ENCODE measurements around the gene TEDC1.
"Not testable (repeated sequence)": the region's sequence is repeated elsewhere in the genome, so short reads cannot be mapped to it uniquely, and the experiment has no call there.

The TEDC1 gene

GRCh38 chr14:105537580-105538474, 46.8 kb downstream of the TEDC1 start:
- peak in 1 of 2 donors; percentile 67 for DNase-seq (ENCODE audit: low read depth in 2 of 2)

DNA sequence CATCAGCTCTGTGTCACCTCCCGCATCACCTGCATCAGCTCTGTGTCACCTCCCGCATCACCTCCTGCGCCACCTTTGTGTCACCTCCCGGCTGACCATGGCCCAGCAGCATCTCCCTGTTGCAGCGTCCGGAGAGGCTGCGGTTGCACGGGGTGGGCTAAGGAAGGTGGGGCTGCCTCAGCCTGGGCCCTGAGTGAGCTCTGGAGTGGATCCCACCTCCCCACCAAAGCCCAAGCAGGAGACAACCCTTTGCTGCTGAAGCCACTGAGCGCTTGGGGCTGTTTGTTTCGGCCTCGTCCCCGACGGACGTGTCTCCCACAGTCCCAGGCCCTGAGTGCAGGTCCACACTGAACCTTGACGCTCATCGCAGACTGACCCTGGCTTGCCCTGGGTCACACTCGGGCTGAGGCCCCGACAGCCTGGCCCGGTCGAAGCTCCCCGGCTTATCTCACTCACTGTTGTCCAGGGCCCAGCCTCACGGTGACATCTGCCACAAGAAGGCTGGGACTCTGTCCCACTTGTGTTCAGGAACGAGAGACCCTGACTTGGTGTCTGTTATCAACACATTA, 47.5 kb downstream of the TEDC1 start:
- DNase-seq (ENCODE audit: low read depth in 2 of 2) = no peak

GRCh38 chr14:105540811-105541210, 49.8 kb downstream of the TEDC1 start:
- no peak for DNase-seq (ENCODE audit: low read depth in 2 of 2)

DNA sequence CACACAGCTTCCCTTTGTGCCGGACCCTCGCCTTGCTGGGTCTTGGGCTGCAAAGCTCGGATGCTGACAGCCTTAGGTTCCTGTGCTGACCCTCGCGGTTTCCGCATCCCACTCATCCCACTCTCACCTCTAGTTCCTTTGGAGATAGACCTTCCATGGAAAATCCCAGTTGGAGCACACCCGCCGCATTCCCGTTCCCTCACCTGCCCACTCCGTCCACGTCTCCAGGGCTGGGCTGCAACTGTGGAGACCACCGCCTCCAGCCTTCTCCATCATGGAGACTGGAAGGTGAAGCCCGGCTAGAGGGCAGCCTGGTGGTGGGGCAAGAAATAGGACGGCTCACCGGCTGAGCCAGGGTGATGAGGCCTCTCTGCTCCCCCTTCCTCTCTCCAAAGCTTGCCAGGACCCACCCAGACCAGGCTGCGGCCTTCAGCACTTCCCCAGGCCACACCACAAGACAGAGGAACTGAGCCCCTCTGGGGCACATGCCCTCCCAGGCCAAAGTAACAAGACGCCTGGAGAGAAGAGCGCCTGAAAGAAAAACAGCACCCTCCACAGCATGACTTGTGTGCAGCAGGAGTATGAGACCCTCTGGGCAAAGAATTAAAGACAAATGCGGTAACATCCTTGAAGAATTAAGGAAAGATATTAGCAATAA, 50.3 kb downstream of the TEDC1 start:
- DNase-seq (ENCODE audit: low read depth in 2 of 2) = no peak

GRCh38 chr14:105545676-105546075, 54.6 kb downstream of the TEDC1 start:
- DNase-seq (ENCODE audit: low read depth in 2 of 2) = not testable (repeated sequence)

- not testable (repeated sequence) for DNase-seq (ENCODE audit: low read depth in 2 of 2)
Measured at GRCh38 chr14:105546410-105546809, 55.4 kb downstream of the TEDC1 start.

- DNase-seq (ENCODE audit: low read depth in 2 of 2) = not testable (repeated sequence)
Measured at GRCh38 chr14:105547072-105547471, 56.0 kb downstream of the TEDC1 start.

DNA sequence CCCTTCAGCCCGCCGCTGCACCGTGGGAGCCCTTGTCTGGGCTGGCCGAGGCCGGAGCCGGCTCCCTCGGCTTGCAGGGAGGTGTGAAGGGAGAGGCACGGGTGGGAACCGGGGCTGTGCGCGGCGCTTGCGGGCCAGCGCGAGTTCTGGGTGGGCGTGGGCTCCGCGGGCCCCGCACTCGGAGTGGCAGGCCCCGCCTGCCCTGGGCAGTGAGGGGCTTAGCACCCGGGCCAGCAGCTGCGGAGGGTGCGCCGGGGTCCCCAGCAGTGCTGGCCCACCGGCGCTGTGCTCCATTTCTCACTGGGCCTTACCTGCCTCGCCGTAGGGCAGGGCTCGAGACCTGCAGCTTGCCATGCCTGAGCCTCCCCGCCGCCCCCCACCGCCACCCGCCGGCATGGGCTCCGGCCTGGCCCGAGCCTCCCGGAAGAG, 56.7 kb downstream of the TEDC1 start:
- DNase-seq (ENCODE audit: low read depth in 2 of 2) = no peak

All from stimulated activated CD4-positive, alpha-beta T cell treated with anti-CD3 and anti-CD28 coated beads, Interleukin-4, amount 100 ng/mL, for 48 hours (primary cell).